ENCODE data around the gene SYPL1. TPM values are rescaled to one million over a fixed set of nuclear protein-coding genes. Genes with fewer than 3 reads are reported as not detected.

The SYPL1 gene
- polyA plus RNA-seq, 1 of the 3 experiments (the other 2 are of a cell fraction): 72.4 TPM

DNA sequence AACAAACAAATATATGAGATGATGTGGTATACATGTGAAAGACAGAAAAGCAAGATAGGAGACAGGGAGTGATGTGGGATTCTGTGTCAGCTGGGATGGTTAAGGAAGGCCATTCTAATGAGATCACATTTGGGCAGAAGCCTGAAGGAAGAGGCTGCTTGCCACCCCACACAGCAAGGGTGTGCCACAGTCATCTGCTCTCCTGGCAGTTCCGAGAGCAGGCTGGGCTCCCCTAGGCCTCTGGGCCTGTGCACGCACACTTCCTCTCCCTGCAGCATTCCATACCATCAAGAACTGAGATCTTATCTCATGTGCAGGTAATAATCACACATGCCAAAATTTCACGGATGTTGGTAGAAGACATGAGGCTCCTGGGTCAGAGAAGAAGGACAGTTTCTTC lies 43.1 kb downstream of the SYPL1 start:
- Histone ChIP-seq H3K9ac (no peak overlapping the region), H3K4me1 (ENCODE audit: control insufficient read depth in 1 of 2, insufficient read depth in 2 of 2, low read depth in 1 of 2, low read length in 1 of 2) (peaks cover 36 to 80% of the 10 kb centered on the region in 2 experiments), H3K27me3 (ENCODE audit: insufficient read depth) (no peaks in the 10 kb centered on the region), H3K4me2 (peak overlapping the region; percentile 13; the same call in 1 of the 2 replicates), H3K9me3 (no peaks in the 10 kb centered on the region), H3K36me3 (replicated peaks in 1 of 2; ENCODE audit: control insufficient read depth in 1 of 2, insufficient read depth in 2 of 2, low read length in 1 of 2) (no peaks in the 10 kb centered on the region), H3K4me3 (ENCODE audit: low read depth in 2 of 2, low read length in 1 of 2) (no peak overlapping the region), H2AFZ (ENCODE audit: low read depth) (no peak overlapping the region), H3F3A (replicated peaks; ENCODE audit: insufficient read depth) (peaks cover 8% of the 10 kb centered on the region), H3K79me2 (ENCODE audit: insufficient read depth) (no peaks in the 10 kb centered on the region), H4K20me1 (ENCODE audit: insufficient read depth) (no peaks in the 10 kb centered on the region), H3K9me2 (no peaks in the 10 kb centered on the region), H3K27ac (ENCODE audit: low read depth in 2 of 2, low read length in 1 of 2) (peak overlapping the region; percentile 18 to 56; a peak in 3 of 4 replicates)
- peak; percentile 44 for DNase-seq
- 76% methylated on average over 3 of the region's 3 CpGs for WGBS (ENCODE audit: low lambda C conversion rate)
- ChIA-PET POLR2A (interaction anchor here (1.3 kb wide), 1 partner anchor 44 kb away, joined by 5 read pairs; the partner anchor contains the start of gene SYPL1), CTCF (interaction anchor here (1.2 to 9.0 kb wide), 4 partner anchors 11 to 83 kb away, joined by 3 to 109 read pairs (median 40); no protein-coding TSS in a partner anchor)
- peak; percentile 31; the same call in 1 of the 2 replicates for TF ChIP-seq TEAD4 (IDR thresholded peaks at IDR 0.05; ENCODE audit: borderline replicate concordance, insufficient read depth)
- TF ChIP-seq, protein P1, sequence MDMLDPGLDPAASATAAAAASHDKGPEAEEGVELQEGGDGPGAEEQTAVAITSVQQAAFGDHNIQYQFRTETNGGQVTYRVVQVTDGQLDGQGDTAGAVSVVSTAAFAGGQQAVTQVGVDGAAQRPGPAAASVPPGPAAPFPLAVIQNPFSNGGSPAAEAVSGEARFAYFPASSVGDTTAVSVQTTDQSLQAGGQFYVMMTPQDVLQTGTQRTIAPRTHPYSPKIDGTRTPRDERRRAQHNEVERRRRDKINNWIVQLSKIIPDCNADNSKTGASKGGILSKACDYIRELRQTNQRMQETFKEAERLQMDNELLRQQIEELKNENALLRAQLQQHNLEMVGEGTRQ (IDR thresholded peaks at IDR 0.05; ENCODE audit: borderline replicate concordance, low read depth, low read length): no peak
- TF ChIP-seq TCF12 (IDR thresholded peaks at IDR 0.05): peak; percentile 68
- TF ChIP-seq YY1 (IDR thresholded peaks at IDR 0.05; ENCODE audit: low read depth): no peak
- peak; percentile 80 for TF ChIP-seq NFIC (IDR thresholded peaks at IDR 0.05; ENCODE audit: borderline replicate concordance)
- no peak for TF ChIP-seq SIN3A (IDR thresholded peaks at IDR 0.05; ENCODE audit: borderline replicate concordance, low read depth, low read length)
- TF ChIP-seq, protein P2, sequence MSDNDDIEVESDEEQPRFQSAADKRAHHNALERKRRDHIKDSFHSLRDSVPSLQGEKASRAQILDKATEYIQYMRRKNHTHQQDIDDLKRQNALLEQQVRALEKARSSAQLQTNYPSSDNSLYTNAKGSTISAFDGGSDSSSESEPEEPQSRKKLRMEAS (IDR thresholded peaks at IDR 0.05; ENCODE audit: low read depth): peak; percentile 79
- TF ChIP-seq, protein P3, sequence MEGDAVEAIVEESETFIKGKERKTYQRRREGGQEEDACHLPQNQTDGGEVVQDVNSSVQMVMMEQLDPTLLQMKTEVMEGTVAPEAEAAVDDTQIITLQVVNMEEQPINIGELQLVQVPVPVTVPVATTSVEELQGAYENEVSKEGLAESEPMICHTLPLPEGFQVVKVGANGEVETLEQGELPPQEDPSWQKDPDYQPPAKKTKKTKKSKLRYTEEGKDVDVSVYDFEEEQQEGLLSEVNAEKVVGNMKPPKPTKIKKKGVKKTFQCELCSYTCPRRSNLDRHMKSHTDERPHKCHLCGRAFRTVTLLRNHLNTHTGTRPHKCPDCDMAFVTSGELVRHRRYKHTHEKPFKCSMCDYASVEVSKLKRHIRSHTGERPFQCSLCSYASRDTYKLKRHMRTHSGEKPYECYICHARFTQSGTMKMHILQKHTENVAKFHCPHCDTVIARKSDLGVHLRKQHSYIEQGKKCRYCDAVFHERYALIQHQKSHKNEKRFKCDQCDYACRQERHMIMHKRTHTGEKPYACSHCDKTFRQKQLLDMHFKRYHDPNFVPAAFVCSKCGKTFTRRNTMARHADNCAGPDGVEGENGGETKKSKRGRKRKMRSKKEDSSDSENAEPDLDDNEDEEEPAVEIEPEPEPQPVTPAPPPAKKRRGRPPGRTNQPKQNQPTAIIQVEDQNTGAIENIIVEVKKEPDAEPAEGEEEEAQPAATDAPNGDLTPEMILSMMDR (IDR thresholded peaks at IDR 0.05): no peak
- TF ChIP-seq RCOR1 (IDR thresholded peaks at IDR 0.05; ENCODE audit: low read length): no peak
- TF ChIP-seq, protein P4, sequence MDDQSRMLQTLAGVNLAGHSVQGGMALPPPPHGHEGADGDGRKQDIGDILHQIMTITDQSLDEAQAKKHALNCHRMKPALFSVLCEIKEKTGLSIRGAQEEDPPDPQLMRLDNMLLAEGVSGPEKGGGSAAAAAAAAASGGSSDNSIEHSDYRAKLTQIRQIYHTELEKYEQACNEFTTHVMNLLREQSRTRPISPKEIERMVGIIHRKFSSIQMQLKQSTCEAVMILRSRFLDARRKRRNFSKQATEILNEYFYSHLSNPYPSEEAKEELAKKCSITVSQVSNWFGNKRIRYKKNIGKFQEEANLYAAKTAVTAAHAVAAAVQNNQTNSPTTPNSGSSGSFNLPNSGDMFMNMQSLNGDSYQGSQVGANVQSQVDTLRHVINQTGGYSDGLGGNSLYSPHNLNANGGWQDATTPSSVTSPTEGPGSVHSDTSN (IDR thresholded peaks at IDR 0.05): peak; percentile 42; the same call in 1 of the 2 replicates
- TF ChIP-seq GABPA (IDR thresholded peaks at IDR 0.05; ENCODE audit: low read depth): 0 out of 2 replicates have a peak, but pooled peaks have one; percentile 24
- no peak for TF ChIP-seq FOXJ3 (CRISPR knock-in tag; IDR thresholded peaks at IDR 0.05)
- TF ChIP-seq USF1 (IDR thresholded peaks at IDR 0.05; ENCODE audit: borderline replicate concordance, low read depth): peak; percentile 51; the same call in 1 of the 2 replicates
- TF ChIP-seq POLR2AphosphoS5 (IDR thresholded peaks at IDR 0.05; ENCODE audit: low read depth, low read length): no peak
- TF ChIP-seq GATA2 (CRISPR knock-in tag; IDR thresholded peaks at IDR 0.05): peak; percentile 61
- no peak for TF ChIP-seq RFX5 (IDR thresholded peaks at IDR 0.05; ENCODE audit: low read length)
- no peak; the same call in 1 of the 2 replicates for TF ChIP-seq JUND (IDR thresholded peaks at IDR 0.05)
- no peak for TF ChIP-seq ZBTB33 (IDR thresholded peaks at IDR 0.05; ENCODE audit: borderline replicate concordance, low read depth)
- TF ChIP-seq NRF1 (IDR thresholded peaks at IDR 0.05; ENCODE audit: low read depth, low read length): no peak

Measured in SK-N-SH (cell line).